HG03442 (cell line): ENCODE data around the gene CAMK2A.

Experiments
- ATAC-seq: cut with Tn5 transposase; IDR thresholded peaks from one replicate; pipeline ENCODE4 v1.9.1; 2021; ENCODE audit warnings: mild to moderate bottlenecking, moderate library complexity; ENCODE audit not compliant: unreplicated experiment

Gene CAMK2A

GRCh38 chr5:150173161-150173560 is 116.4 kb downstream of the CAMK2A start:
- no peak for ATAC-seq

GRCh38 chr5:150172556-150172955 is 117.0 kb downstream of the CAMK2A start:
- no peak for ATAC-seq

- no peak for ATAC-seq
Observed at GRCh38 chr5:150172145-150172544, 117.4 kb downstream of the CAMK2A start.
